ENCODE data around the gene RAD51. TPM values are rescaled to one million over a fixed set of nuclear protein-coding genes. Genes with fewer than 3 reads are reported as not detected.

RAD51 gene
- total and polyA plus RNA-seq, 9 donors: 0.41 to 2.5 (median 0.73) TPM; not detected in 3

DNA sequence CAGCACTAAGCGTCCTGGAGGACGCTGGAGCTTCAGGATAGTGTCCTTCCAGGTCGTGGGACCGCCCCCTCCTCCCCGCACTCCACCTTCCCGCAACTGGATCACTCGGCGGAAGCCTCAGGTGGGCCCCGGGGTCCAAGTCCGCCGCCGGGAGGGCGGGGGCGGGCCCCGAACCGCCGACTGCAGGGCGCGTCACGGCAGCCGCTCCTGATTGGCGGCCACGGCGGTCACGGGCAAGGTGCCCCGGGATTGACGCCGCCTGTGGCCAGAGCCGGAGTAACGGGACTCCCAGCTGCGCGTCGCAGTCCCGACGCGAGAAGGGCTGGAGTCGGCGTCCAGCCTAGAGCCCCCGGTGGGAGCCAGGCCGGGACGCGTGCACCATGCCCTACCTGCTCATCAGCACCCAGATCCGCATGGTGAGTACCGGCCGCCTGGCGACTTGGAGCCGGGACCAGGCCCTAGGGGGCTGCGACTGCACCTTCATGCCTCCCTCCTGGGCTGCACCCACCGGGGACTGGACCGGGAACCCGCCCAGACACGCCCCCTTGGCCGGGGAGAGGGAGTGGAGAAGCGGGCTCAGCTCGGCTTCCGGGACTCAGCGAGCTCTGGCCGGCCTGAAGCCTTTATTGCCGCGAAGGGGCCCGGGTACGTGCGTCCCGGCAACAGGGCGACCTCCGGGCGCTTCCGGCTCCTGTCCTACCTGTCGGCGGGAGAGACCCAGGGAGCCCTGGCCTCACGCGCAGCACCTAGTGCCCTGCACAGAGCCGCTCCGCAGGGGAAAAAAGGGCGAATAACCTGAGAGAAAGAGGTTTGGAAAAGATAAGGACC lies 69.0 kb downstream of the RAD51 start, which contains the start of gene GCHFR:
TSS of gene GCHFR (plus strand) at position 268 of the 828 bp plus-strand sequence. CDS start at position 381, 113 bp downstream.
- peaks cover 7% of the 10 kb centered on the region for H3K4me1 ChIP-seq (ENCODE audit: insufficient read depth)
- WGBS, 3 donors: 0 to 1% (median 0%) methylated on average over 46 to 75 of the region's 75 CpGs
- intact Hi-C loops (cut with DNase I): no loop called here
- H3K9me3 ChIP-seq: no peaks in the 10 kb centered on the region
- H3K36me3 ChIP-seq: no peaks in the 10 kb centered on the region
- peak; percentile 82 to 90 (median 86) for DNase-seq
- TF ChIP-seq, protein P1, sequence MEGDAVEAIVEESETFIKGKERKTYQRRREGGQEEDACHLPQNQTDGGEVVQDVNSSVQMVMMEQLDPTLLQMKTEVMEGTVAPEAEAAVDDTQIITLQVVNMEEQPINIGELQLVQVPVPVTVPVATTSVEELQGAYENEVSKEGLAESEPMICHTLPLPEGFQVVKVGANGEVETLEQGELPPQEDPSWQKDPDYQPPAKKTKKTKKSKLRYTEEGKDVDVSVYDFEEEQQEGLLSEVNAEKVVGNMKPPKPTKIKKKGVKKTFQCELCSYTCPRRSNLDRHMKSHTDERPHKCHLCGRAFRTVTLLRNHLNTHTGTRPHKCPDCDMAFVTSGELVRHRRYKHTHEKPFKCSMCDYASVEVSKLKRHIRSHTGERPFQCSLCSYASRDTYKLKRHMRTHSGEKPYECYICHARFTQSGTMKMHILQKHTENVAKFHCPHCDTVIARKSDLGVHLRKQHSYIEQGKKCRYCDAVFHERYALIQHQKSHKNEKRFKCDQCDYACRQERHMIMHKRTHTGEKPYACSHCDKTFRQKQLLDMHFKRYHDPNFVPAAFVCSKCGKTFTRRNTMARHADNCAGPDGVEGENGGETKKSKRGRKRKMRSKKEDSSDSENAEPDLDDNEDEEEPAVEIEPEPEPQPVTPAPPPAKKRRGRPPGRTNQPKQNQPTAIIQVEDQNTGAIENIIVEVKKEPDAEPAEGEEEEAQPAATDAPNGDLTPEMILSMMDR (IDR thresholded peaks at IDR 0.05): peak in 2 of 3 donors; percentile 59 to 64
- peak; percentile 38 for TF ChIP-seq POLR2A (IDR thresholded peaks at IDR 0.05)
- TF ChIP-seq EP300 (IDR thresholded peaks at IDR 0.05): no peak
- H3K27me3 ChIP-seq: no peaks in the 10 kb centered on the region
- peak within 1 kb of the TSS; percentile 69 for H3K4me3 ChIP-seq
- peak within 1 kb of the TSS; percentile 75 to 89 for H3K27ac ChIP-seq

- TF ChIP-seq POLR2A (IDR thresholded peaks at IDR 0.05): no peak
- TF ChIP-seq, protein P1 (IDR thresholded peaks at IDR 0.05): no peak
- no peak for TF ChIP-seq EP300 (IDR thresholded peaks at IDR 0.05)
- WGBS, 3 donors: 12 to 18% (median 12%) methylated on average over 8 of the region's 8 CpGs
- peaks cover 7% of the 10 kb centered on the region for H3K4me1 ChIP-seq (ENCODE audit: insufficient read depth)
- no peaks in the 10 kb centered on the region for H3K36me3 ChIP-seq
- H3K9me3 ChIP-seq: no peaks in the 10 kb centered on the region
- no peak for DNase-seq
- peak overlapping the region; percentile 75 to 89 for H3K27ac ChIP-seq
- H3K4me3 ChIP-seq: peak overlapping the region; percentile 69
- intact Hi-C loops (cut with DNase I): no loop called here
- no peaks in the 10 kb centered on the region for H3K27me3 ChIP-seq
Measured at GRCh38 chr15:40764629-40765103, 69.7 kb downstream of the RAD51 start.

GRCh38 chr15:40766194-40766815 lies 71.3 kb downstream of the RAD51 start:
- H3K9me3 ChIP-seq: no peaks in the 10 kb centered on the region
- 57 to 67% (median 62%) methylated on average over 7 of the region's 7 CpGs for WGBS, 3 donors
- no peaks in the 10 kb centered on the region for H3K36me3 ChIP-seq
- H3K4me3 ChIP-seq: no peak overlapping the region
- no peak for TF ChIP-seq POLR2A (IDR thresholded peaks at IDR 0.05)
- TF ChIP-seq, protein P1 (IDR thresholded peaks at IDR 0.05): no peak
- no peak for TF ChIP-seq EP300 (IDR thresholded peaks at IDR 0.05)
- no peaks in the 10 kb centered on the region for H3K27me3 ChIP-seq
- intact Hi-C loops (cut with DNase I): no loop called here
- no peak for DNase-seq
- no peak overlapping the region for H3K27ac ChIP-seq
- H3K4me1 ChIP-seq (ENCODE audit: insufficient read depth): peaks cover 7% of the 10 kb centered on the region

- H3K36me3 ChIP-seq: no peaks in the 10 kb centered on the region
- no peaks in the 10 kb centered on the region for H3K27me3 ChIP-seq
- no peak for TF ChIP-seq EP300 (IDR thresholded peaks at IDR 0.05)
- TF ChIP-seq, protein P1 (IDR thresholded peaks at IDR 0.05): no peak
- no peak for TF ChIP-seq POLR2A (IDR thresholded peaks at IDR 0.05)
- intact Hi-C loops (cut with DNase I): no loop called here
- 86 to 89% (median 88%) methylated on average over 32 of the region's 32 CpGs for WGBS, 3 donors
- H3K4me1 ChIP-seq (ENCODE audit: insufficient read depth): peaks cover 7% of the 10 kb centered on the region
- no peaks in the 10 kb centered on the region for H3K9me3 ChIP-seq
- no peak for DNase-seq
- no peak overlapping the region for H3K4me3 ChIP-seq
- no peak overlapping the region for H3K27ac ChIP-seq
Measured at GRCh38 chr15:40766906-40767837, 72.2 kb downstream of the RAD51 start.

Measured in ovary (tissue), 9 donors.